HCT116 (cell line): ENCODE data around the gene ZFP92.

Experiments
- ATF3 ChIP-seq: IDR thresholded peaks from 2 replicates; pipeline ENCODE4 v1.6.1; 2012
- EGR1 ChIP-seq: IDR thresholded peaks from 2 replicates; pipeline ENCODE4 v1.6.1; 2012; ENCODE audit warnings: low read depth
- SRF ChIP-seq: IDR thresholded peaks from 2 replicates; pipeline ENCODE4 v1.6.1; 2012; ENCODE audit warnings: low read depth

GRCh38 chrX:153392642-153393321, 18.5 kb upstream of the ZFP92 start:
- TF ChIP-seq ATF3: no peak
- no peak for TF ChIP-seq SRF
- TF ChIP-seq EGR1: no peak
